Esophagus muscularis mucosa (tissue), 4 donors: ENCODE data around the gene SYT9. TPM values are rescaled to one million over a fixed set of nuclear protein-coding genes. Genes with fewer than 3 reads are reported as not detected.
A peak's percentile ranks its signal among the peaks of the same experiment; 100 is the strongest.

Source experiments
- DNase-seq: peaks from one replicate; pipeline ENCODE4 v3.0.0-alpha.2; 2017; ENCODE audit errors: extremely low spot score
- H3K27ac ChIP-seq, 4 donors: fragments of 200-600 bp; sonication (generic); replicated peaks in 1 of 4; 1 replicate in 3 of 4; 2 replicates in 1 of 4; pipeline ENCODE4 v1.5.1; 2016 to 2019; ENCODE audit warnings: mild to moderate bottlenecking in 1 of 4
- H3K27me3 ChIP-seq, 4 donors: fragments of 200-600 bp; sonication (generic); one replicate each; pipeline versions ENCODE4 v1.5.1 to v1.6.0; 2016 to 2019
- H3K36me3 ChIP-seq, 4 donors: fragments of 200-600 bp; sonication (generic); one replicate each; pipeline ENCODE4 v1.5.1; 2016 to 2019
- H3K4me1 ChIP-seq, 4 donors: fragments of 200-600 bp; sonication (generic); one replicate each; pipeline ENCODE4 v1.5.1; 2016 to 2019
- H3K4me3 ChIP-seq, 4 donors: fragments of 200-600 bp; sonication (generic); 1 replicate in 2 of 4; 2 replicates in 2 of 4; pipeline ENCODE4 v1.5.1; 2016 to 2019; ENCODE audit warnings: mild to moderate bottlenecking in 4 of 4, moderate library complexity in 1 of 4
- H3K9me3 ChIP-seq, 4 donors: fragments of 200-600 bp; sonication (generic); 1 replicate in 3 of 4; 2 replicates in 1 of 4; pipeline ENCODE4 v1.5.1; 2016 to 2019
- CTCF ChIP-seq, 3 experiments: fragments of 200-600 bp in 2 of 3; fragments of 450-650 bp in 1 of 3; sonication (generic) in 2 of 3; IDR thresholded peaks; one replicate each; pipeline ENCODE4 v1.5.1; 2017 to 2019; ENCODE audit warnings: antibody characterized with exemption in 3 of 3, mild to moderate bottlenecking in 2 of 3, moderate library complexity in 1 of 3
- EP300 ChIP-seq: sonication (generic); formaldehyde crosslinking; IDR thresholded peaks from one replicate; pipeline ENCODE4 v1.6.1; 2017; ENCODE audit warnings: antibody characterized with exemption
- POLR2A ChIP-seq: fragments of 450-650 bp; IDR thresholded peaks from one replicate; pipeline ENCODE4 v1.6.1; 2017; ENCODE audit warnings: antibody characterized with exemption, moderate library complexity, mild to moderate bottlenecking, low read depth
- POLR2AphosphoS5 ChIP-seq, 2 donors: sonication (generic); formaldehyde crosslinking; IDR thresholded peaks; one replicate each; pipeline ENCODE4 v1.6.1; 2017; ENCODE audit warnings: antibody characterized with exemption in 2 of 2
- WGBS: methylation state at CpG from one replicate; pipeline ENCODE4 v1.1.5; 2018; 5-methylcytosine and 5-hydroxymethylcytosine counted together
- intact Hi-C: fragments of 100-400 bp; cut with DNase I; formaldehyde crosslinking; loops from one replicate; pipeline ENCODE4 v1.15.1; 2023
- total RNA-seq, 4 donors: library from RNA; depleted of rRNA; stranded (reverse); fragments of >200 nt; gene quantifications; one replicate each; pipeline versions ENCODE4 v1.1.0 to v1.2.1, GENCODE V29; 2016

Gene SYT9
- total RNA-seq, 4 donors from 2014 or later: 0.13 to 0.33 (median 0.29) TPM; not detected in 1

DNA sequence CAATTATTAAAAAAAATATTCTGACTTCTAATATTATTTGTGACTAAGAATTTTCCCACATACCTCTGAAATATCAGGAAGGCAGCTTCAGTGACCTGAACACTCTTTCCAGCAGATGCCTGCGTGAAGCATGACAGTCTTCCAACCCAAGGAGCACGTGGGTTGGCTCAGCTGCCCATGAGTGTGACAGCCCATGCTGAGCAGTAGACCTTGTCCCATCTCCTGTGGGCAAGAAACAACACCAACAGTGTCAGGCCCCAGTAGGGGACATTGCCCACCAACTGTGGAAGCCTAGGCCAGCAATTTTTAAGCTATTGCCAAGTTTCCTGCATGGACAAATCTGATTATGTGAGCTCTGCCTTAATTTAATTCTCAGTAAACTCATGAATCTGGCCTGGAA, 167.2 kb downstream of the SYT9 start:
- no peak for TF ChIP-seq POLR2AphosphoS5 (IDR thresholded peaks at IDR 0.05)
- TF ChIP-seq CTCF (IDR thresholded peaks at IDR 0.05): no peak
- TF ChIP-seq EP300: no peak
- TF ChIP-seq POLR2A: no peak
- no peak overlapping the region for H3K27ac ChIP-seq
- H3K4me3 ChIP-seq: no peak overlapping the region
- peak; percentile 57 for DNase-seq
- H3K4me1 ChIP-seq: no peaks in the 10 kb centered on the region
- no peaks in the 10 kb centered on the region for H3K9me3 ChIP-seq
- intact Hi-C loops: no loop called here
- no peaks in the 10 kb centered on the region for H3K27me3 ChIP-seq
- 59% methylated on average over 2 of the region's 2 CpGs for WGBS
- H3K36me3 ChIP-seq: no peaks in the 10 kb centered on the region

GRCh38 chr11:7421136-7421535, 169.4 kb downstream of the SYT9 start:
- WGBS: 88% methylated on average over 1 of the region's 1 CpG
- H3K4me1 ChIP-seq: no peaks in the 10 kb centered on the region

GRCh38 chr11:7422544-7423331, 171.0 kb downstream of the SYT9 start:
- peak; percentile 45 for DNase-seq
- Histone ChIP-seq H3K27ac (no peak overlapping the region), H3K27me3 (no peaks in the 10 kb centered on the region), H3K4me3 (no peak overlapping the region), H3K4me1 (no peaks in the 10 kb centered on the region), H3K9me3 (no peaks in the 10 kb centered on the region), H3K36me3 (no peaks in the 10 kb centered on the region)
- no peak for TF ChIP-seq POLR2AphosphoS5 (IDR thresholded peaks at IDR 0.05)
- TF ChIP-seq CTCF (IDR thresholded peaks at IDR 0.05): no peak
- TF ChIP-seq POLR2A: no peak
- no peak for TF ChIP-seq EP300
- intact Hi-C loops: no loop called here
- 45% methylated on average over 5 of the region's 5 CpGs for WGBS

More at GRCh38 chr11:7421136-7421535, 169.4 kb downstream of the SYT9 start:
- H3K27me3 ChIP-seq: no peaks in the 10 kb centered on the region
- intact Hi-C loops: no loop called here
- H3K36me3 ChIP-seq: no peaks in the 10 kb centered on the region
- TF ChIP-seq POLR2AphosphoS5 (IDR thresholded peaks at IDR 0.05) (no peak), CTCF (IDR thresholded peaks at IDR 0.05) (no peak), EP300 (no peak), POLR2A (no peak)
- DNase-seq: peak; percentile 5
- no peaks in the 10 kb centered on the region for H3K9me3 ChIP-seq
- no peak overlapping the region for H3K4me3 ChIP-seq
- no peak overlapping the region for H3K27ac ChIP-seq

DNA sequence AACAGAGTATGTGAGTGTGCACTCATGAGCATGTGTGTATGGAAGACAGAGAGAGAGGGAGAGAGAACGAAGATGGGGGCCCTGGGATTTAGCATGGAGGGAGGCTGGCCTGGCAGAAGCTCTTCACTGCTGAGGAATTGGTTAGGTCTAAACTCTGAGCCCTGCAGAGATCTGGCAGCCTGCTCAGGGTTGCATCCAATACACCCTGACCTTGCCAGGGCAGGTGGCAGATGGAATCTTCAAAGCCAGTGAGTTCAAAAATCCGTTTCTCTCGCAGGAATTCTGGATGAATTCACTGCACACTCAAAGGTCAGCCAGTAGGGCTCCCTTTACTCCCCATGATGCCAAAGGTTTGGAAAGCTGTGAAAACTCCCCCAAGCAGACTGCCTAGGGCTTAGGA, 172.2 kb downstream of the SYT9 start:
- no peak for TF ChIP-seq POLR2A
- no peak for TF ChIP-seq CTCF (IDR thresholded peaks at IDR 0.05)
- TF ChIP-seq POLR2AphosphoS5 (IDR thresholded peaks at IDR 0.05): no peak
- TF ChIP-seq EP300: no peak
- no peaks in the 10 kb centered on the region for H3K36me3 ChIP-seq
- H3K27ac ChIP-seq: no peak overlapping the region
- H3K9me3 ChIP-seq: no peaks in the 10 kb centered on the region
- H3K27me3 ChIP-seq: no peaks in the 10 kb centered on the region
- H3K4me1 ChIP-seq: no peaks in the 10 kb centered on the region
- intact Hi-C loops: no loop called here
- peak; percentile 39 for DNase-seq
- H3K4me3 ChIP-seq: no peak overlapping the region
- WGBS: 68% methylated on average over 1 of the region's 3 CpGs
